ENCODE data around the gene CTNNA2.

CTNNA2 gene

DNA sequence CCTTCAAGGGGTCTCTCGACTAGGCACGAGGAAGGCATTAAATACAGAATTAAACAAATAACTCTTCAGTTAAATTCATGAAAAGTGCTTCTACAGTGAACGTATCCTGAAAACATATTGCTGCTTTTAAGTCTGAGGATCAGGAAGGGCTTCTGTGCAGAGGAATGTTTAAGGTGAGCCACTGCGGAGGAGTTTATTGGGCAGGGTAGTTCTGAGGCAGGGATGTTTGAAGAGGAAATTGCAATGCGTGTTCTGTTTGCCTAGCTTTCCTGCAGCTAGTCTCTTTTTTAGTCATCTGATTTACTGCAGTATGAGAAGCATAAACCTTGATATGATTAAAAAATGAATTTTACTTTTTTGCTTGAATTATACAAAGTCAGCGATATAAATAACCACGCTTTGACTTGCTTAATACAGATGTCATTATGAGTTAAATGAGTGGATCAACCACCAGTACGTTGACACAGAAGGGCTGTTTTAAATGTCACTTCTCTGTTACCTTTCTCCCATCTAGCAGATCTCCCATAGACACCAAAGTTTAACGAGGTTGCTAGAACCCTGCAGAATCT lies 98.7 kb downstream of the CTNNA2 start:
- TF ChIP-seq, protein P1, sequence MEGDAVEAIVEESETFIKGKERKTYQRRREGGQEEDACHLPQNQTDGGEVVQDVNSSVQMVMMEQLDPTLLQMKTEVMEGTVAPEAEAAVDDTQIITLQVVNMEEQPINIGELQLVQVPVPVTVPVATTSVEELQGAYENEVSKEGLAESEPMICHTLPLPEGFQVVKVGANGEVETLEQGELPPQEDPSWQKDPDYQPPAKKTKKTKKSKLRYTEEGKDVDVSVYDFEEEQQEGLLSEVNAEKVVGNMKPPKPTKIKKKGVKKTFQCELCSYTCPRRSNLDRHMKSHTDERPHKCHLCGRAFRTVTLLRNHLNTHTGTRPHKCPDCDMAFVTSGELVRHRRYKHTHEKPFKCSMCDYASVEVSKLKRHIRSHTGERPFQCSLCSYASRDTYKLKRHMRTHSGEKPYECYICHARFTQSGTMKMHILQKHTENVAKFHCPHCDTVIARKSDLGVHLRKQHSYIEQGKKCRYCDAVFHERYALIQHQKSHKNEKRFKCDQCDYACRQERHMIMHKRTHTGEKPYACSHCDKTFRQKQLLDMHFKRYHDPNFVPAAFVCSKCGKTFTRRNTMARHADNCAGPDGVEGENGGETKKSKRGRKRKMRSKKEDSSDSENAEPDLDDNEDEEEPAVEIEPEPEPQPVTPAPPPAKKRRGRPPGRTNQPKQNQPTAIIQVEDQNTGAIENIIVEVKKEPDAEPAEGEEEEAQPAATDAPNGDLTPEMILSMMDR (IDR thresholded peaks at IDR 0.05; ENCODE audit: borderline replicate concordance, insufficient read depth, low read depth, low read length), result no peak
- no peak overlapping the region for H3K4me3 ChIP-seq (ENCODE audit: low read depth, low read length)

DNA sequence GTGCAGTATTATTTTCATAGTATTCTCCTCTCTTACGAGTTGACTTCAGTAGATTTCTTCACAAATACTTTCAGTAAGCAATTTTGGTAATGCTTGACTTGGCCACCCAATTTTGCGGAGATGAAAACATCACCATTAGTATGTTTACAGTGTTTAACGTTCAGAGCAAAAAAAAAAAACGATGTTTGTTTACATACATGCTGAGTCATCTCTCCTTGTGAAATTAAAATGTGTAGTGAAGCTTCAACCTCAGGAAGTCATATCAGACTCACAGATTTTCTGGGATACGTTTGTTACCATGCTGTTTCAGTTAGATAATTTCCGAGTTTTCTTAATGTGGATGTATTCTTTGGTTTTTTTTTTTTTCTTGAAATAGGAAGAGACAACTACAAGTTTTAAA lies 100.1 kb downstream of the CTNNA2 start:
- TF ChIP-seq, protein P1 (IDR thresholded peaks at IDR 0.05; ENCODE audit: borderline replicate concordance, insufficient read depth, low read depth, low read length), result no peak
- no peak overlapping the region for H3K4me3 ChIP-seq (ENCODE audit: low read depth, low read length)

DNA sequence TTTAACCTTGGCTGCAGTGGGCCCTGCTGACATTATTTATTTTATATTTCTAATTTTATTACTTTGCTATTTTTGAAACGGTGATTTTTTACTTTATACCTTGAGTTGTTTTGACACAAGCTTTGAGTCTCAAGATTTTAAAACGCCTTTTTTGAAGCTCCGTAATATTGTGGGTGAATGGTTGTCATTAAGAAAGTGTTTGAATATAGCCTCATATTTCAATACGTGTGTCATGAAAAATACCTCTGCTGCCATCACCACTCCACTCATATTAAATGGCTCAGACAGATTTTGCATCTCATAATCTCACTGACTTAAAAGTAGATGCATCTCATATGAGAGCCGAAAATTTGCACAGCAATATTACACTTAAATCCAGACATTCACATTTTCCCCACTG lies 106.6 kb downstream of the CTNNA2 start:
- H3K4me3 ChIP-seq (ENCODE audit: low read depth, low read length), result no peak overlapping the region
- TF ChIP-seq, protein P1 (IDR thresholded peaks at IDR 0.05; ENCODE audit: borderline replicate concordance, insufficient read depth, low read depth, low read length), result no peak

DNA sequence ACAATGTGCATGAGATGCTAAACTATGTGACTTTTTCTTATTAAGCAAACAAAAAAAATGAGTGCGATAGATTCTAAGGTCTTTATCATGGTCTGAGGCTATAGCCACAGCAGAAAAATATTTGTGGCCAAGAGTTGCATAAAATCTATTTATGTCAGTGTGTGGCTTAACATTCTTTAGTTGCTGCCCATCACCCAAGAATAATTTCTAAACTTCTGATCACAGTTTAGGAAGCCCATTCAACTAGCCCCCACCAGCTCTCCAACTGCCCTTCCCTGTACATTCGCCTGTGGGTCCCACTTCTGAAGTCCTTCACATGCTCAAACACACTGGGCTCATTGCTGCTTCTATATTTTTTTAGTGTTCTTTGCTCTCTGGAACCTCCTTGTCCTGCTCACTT lies 107.1 kb downstream of the CTNNA2 start:
- TF ChIP-seq, protein P1 (IDR thresholded peaks at IDR 0.05; ENCODE audit: borderline replicate concordance, insufficient read depth, low read depth, low read length), result no peak
- no peak overlapping the region for H3K4me3 ChIP-seq (ENCODE audit: low read depth, low read length)

DNA sequence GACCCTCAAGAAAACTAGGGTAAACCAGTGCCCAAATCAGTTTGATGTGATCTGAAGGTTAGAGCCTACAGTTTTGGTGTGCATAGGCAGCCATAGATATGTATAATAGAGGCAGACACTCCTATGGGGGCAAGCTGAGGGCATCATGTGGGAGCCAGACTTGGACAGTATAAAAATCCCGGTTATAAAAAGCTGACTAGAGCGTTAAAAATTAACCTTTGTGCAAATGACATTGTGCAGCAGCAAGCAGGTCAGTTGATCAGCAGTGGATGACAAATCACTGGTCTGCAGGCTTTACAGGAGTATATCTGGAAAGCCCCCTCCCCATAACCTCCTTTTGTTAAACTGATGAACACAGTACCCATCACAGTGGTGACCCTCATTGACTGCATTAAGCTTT lies 107.8 kb downstream of the CTNNA2 start:
- TF ChIP-seq, protein P1 (IDR thresholded peaks at IDR 0.05; ENCODE audit: borderline replicate concordance, insufficient read depth, low read depth, low read length), result no peak
- no peak overlapping the region for H3K4me3 ChIP-seq (ENCODE audit: low read depth, low read length)

DNA sequence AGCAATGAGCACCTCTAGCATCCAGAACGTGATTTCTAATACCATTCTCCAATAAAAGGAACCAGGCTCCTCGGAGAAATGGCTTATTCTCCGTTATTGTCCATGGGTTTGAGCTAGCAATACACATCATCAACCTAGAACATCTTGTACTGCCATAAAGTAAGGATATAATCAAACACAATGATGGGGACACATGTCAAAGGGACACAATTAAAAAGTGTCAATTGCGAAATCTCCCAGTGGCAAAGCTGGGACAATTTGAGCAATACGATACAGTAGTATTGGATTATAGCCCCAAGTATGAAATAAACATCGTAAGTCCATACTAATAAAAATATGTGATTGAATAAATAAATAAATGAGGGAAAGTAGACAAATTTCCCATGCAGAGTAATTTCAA lies 108.4 kb downstream of the CTNNA2 start:
- H3K4me3 ChIP-seq (ENCODE audit: low read depth, low read length), result no peak overlapping the region
- TF ChIP-seq, protein P1 (IDR thresholded peaks at IDR 0.05; ENCODE audit: borderline replicate concordance, insufficient read depth, low read depth, low read length), result no peak

DNA sequence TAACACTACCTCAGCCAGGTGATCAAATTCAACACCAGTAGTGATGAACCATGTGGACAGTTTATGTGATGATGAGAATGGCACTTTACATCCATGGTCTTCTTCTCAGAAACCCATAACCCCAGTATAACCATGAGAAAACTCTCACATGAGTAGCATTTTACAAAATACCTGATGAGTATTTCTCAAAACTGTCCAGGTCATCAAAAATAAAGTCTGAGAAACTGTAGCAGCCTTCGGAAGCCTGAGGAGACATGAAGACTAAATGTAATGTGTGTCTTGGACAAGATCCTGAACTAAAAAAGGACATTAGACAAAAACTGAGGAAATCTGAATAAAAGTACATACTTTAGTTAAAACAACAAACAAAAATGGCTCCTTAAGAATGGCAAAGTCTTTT lies 108.9 kb downstream of the CTNNA2 start:
- TF ChIP-seq, protein P1 (IDR thresholded peaks at IDR 0.05; ENCODE audit: borderline replicate concordance, insufficient read depth, low read depth, low read length), result no peak

More for the DNA sequence above, 108.9 kb downstream of the CTNNA2 start:
- H3K4me3 ChIP-seq (ENCODE audit: low read depth, low read length), result no peak overlapping the region
